B cell (primary cell): ENCODE measurements around the gene IPO4. TPM values are rescaled to one million over a fixed set of nuclear protein-coding genes. Genes with fewer than 3 reads are reported as not detected.

Experiments used
- ATAC-seq: fragments of 200-7000 bp; cut with Tn5 transposase; one replicate; pipeline ENCODE4 v1.10.0; 2021; ENCODE audit warnings: low read depth, mild to moderate bottlenecking, moderate number of reproducible peaks, moderate library complexity
- CTCF ChIA-PET: fragments of 350-600 bp; sonication (Branson Sonifier 250); formaldehyde crosslinking; loops from one replicate; lab custom pipeline; 2021; ENCODE audit warnings: antibody characterized with exemption, inconsistent platforms; lab: Charles Lee
- POLR2A ChIA-PET: fragments of 350-600 bp; sonication (Branson Sonifier 250); formaldehyde crosslinking; loops from one replicate; lab custom pipeline; 2021; ENCODE audit warnings: antibody characterized with exemption; lab: Charles Lee
- DNase-seq: peaks from one replicate; pipeline ENCODE4 v3.0.0; 2013
- H2AFZ ChIP-seq: 2 replicates; pipeline ENCODE4 v1.6.1; 2012; ENCODE audit warnings: mild to moderate bottlenecking, low read depth, low read length; ENCODE audit not compliant: insufficient read depth, poor library complexity, severe bottlenecking
- H3K27ac ChIP-seq, 2 donors: 1 replicate in 1 of 2; 2 replicates in 1 of 2; pipeline ENCODE4 v1.5.1; 2012 to 2013; ENCODE audit warnings: low read length in 2 of 2, mild to moderate bottlenecking in 2 of 2, moderate library complexity in 1 of 2
- H3K27me3 ChIP-seq, 4 experiments: fragments of 200-600 bp in 1 of 4; sonication (generic) in 1 of 4; replicated peaks in 1 of 4; 1 replicate in 2 of 4; 2 replicates in 2 of 4; pipeline versions ENCODE4 v1.6.1 to v1.7.0; 2013 to 2016; ENCODE audit warnings: low read length in 3 of 4, mild to moderate bottlenecking in 2 of 4, mixed read lengths in 1 of 4, moderate library complexity in 1 of 4; ENCODE audit not compliant: insufficient read depth in 4 of 4, control insufficient read depth in 3 of 4; ENCODE audit errors: control extremely low read depth in 1 of 4
- H3K36me3 ChIP-seq, 2 experiments: replicated peaks in 1 of 2; 1 replicate in 1 of 2; 2 replicates in 1 of 2; pipeline versions ENCODE4 v1.6.1 to v1.7.1; 2013; ENCODE audit warnings: low read length in 1 of 2; ENCODE audit not compliant: insufficient read depth in 2 of 2, control insufficient read depth in 1 of 2; ENCODE audit errors: control extremely low read depth in 1 of 2, extremely low read depth in 1 of 2
- H3K4me1 ChIP-seq, 2 donors: fragments of 200-600 bp in 1 of 2; sonication (generic) in 1 of 2; 1 replicate in 1 of 2; 2 replicates in 1 of 2; pipeline versions ENCODE4 v1.5.1 to v1.6.1; 2013 to 2017; ENCODE audit warnings: low read length in 2 of 2; ENCODE audit not compliant: control insufficient read depth in 2 of 2, insufficient read depth in 2 of 2
- H3K4me2 ChIP-seq: replicated peaks from 2 replicates; pipeline ENCODE3; 2012; ENCODE audit warnings: mild to moderate bottlenecking, low read depth, low read length; ENCODE audit not compliant: poor library complexity, severe bottlenecking
- H3K4me3 ChIP-seq, 5 experiments: fragments of 200-600 bp in 1 of 5; sonication (generic) in 1 of 5; 1 replicate in 3 of 5; 2 replicates in 2 of 5; pipeline versions ENCODE4 v1.5.1 to v1.7.0; 2011 to 2016; ENCODE audit warnings: low read length in 4 of 5, mild to moderate bottlenecking in 4 of 5, low read depth in 2 of 5, control low read depth in 1 of 5, moderate library complexity in 1 of 5; ENCODE audit not compliant: insufficient read depth in 1 of 5; ENCODE audit errors: control extremely low read depth in 1 of 5, extremely low read depth in 1 of 5
- H3K79me2 ChIP-seq: fragments of 200-600 bp; sonication (generic); one replicate; pipeline ENCODE4 v1.6.0; 2016; ENCODE audit warnings: low read length; ENCODE audit not compliant: control insufficient read depth, insufficient read depth
- H3K9ac ChIP-seq: fragments of 200-600 bp; sonication (generic); 2 replicates; pipeline ENCODE4 v1.6.1; 2017; ENCODE audit warnings: mild to moderate bottlenecking, low read length, moderate library complexity
- H3K9me3 ChIP-seq, 3 donors: one replicate each; pipeline versions ENCODE4 v1.6.1 to v1.7.1; 2013; ENCODE audit warnings: low read length in 2 of 3; ENCODE audit not compliant: control insufficient read depth in 2 of 3, insufficient read depth in 1 of 3; ENCODE audit errors: control extremely low read depth in 1 of 3
- H4K20me1 ChIP-seq: 2 replicates; pipeline ENCODE4 v1.6.0; 2012; ENCODE audit warnings: mild to moderate bottlenecking, low read length; ENCODE audit not compliant: insufficient read depth, control insufficient read depth, poor library complexity, severe bottlenecking
- H3K27ac Mint-ChIP-seq: one replicate; pipeline ENCODE4 v1.8.0; 2021; ENCODE audit warnings: mixed read lengths
- H3K27me3 Mint-ChIP-seq: one replicate; pipeline ENCODE4 v1.8.0; 2021; ENCODE audit warnings: mixed read lengths
- H3K4me1 Mint-ChIP-seq: one replicate; pipeline ENCODE4 v1.8.0; 2021; ENCODE audit warnings: mixed read lengths
- H3K4me3 Mint-ChIP-seq: one replicate; pipeline ENCODE4 v1.8.0; 2021; ENCODE audit warnings: mixed read lengths
- H3K9me3 Mint-ChIP-seq: one replicate; pipeline ENCODE4 v1.8.0; 2022; ENCODE audit warnings: mixed read lengths; ENCODE audit not compliant: insufficient read depth
- CTCF ChIP-seq: fragments of 200-600 bp; IDR thresholded peaks from one replicate; pipeline ENCODE4 v1.8.0; 2022; ENCODE audit warnings: antibody characterized with exemption, mild to moderate bottlenecking
- EZH2 ChIP-seq: IDR thresholded peaks from 2 replicates; pipeline ENCODE4 v1.6.1; 2012; ENCODE audit warnings: borderline replicate concordance, low read depth, mild to moderate bottlenecking, moderate library complexity, low read length; ENCODE audit not compliant: insufficient read depth, poor library complexity, severe bottlenecking
- WGBS: methylation state at CpG from one replicate; pipeline ENCODE4 v1.1.5; 2013; ENCODE audit warnings: missing lambda C conversion rate; ENCODE audit not compliant: insufficient coverage; 5-methylcytosine and 5-hydroxymethylcytosine counted together
- intact Hi-C: fragments of 100-400 bp; cut with micrococcal nuclease; formaldehyde crosslinking; loops from one replicate; pipeline ENCODE4 v1.10.0; 2022
- polyA plus RNA-seq: library from polyadenylated mRNA; depleted of rRNA; stranded (reverse); fragments of >200 nt; gene quantifications from 2 replicates; pipeline ENCODE4 v1.2.3, GENCODE V29; 2012
- total RNA-seq, 2 donors: library from RNA; stranded (reverse); fragments of 120-200 nt in 1 of 2; gene quantifications; 1 replicate in 1 of 2; 2 replicates in 1 of 2; pipeline versions ENCODE4 v1.2.3 to v1.2.4, GENCODE V29; 2013 to 2022

IPO4 gene
- total and polyA plus RNA-seq, 2 donors (not counting 1 experiment from before 2014, with no cell fraction given): 28.3 to 35.0 TPM

- CTCF ChIA-PET: interaction anchor here (1.0 to 3.7 kb wide), 7 partner anchors 26 to 254 kb away, joined by 3 to 21 read pairs (median 4); partner anchors contain the start of genes CHMP4A, CIDEB, IRF9 and TINF2
- H2AFZ ChIP-seq: no peak overlapping the region
- H3K79me2 ChIP-seq: peaks cover 49% of the 10 kb centered on the region
- peak overlapping the region; percentile 96 for H3K4me2 ChIP-seq
- no peaks in the 10 kb centered on the region for H4K20me1 ChIP-seq
- peak overlapping the region in 2 of 5 experiments; percentile 69 to 77 for H3K4me3 ChIP-seq
- POLR2A ChIA-PET: interaction anchor here (1.1 to 2.1 kb wide), 3 partner anchors 26 to 55 kb away, joined by 4 to 6 read pairs (median 6); partner anchors contain the start of genes IRF9 and TINF2
- intact Hi-C loops: no loop called here
- TF ChIP-seq EZH2 (no peak), CTCF (no peak)
- peaks cover 30% of the 10 kb centered on the region for H3K4me1 Mint-ChIP-seq
- H3K27ac ChIP-seq: peak overlapping the region in 1 of 2 donors; percentile 86
- H3K4me1 ChIP-seq: peaks cover 14 to 17% of the 10 kb centered on the region in 2 donors
- H3K9ac ChIP-seq: peak overlapping the region; percentile 70
- H3K9me3 Mint-ChIP-seq: no peaks in the 10 kb centered on the region
- peak overlapping the region; percentile 87 for H3K27ac Mint-ChIP-seq
- H3K9me3 ChIP-seq: no peaks in the 10 kb centered on the region
- peak overlapping the region; percentile 93 for H3K4me3 Mint-ChIP-seq
- no peaks in the 10 kb centered on the region for H3K27me3 ChIP-seq
- no peak for ATAC-seq
- DNase-seq: no peak
- peaks cover 3 to 47% of the 10 kb centered on the region in 2 experiments for H3K36me3 ChIP-seq
- no CpG with 5 or more reads among the region's 2 CpGs for WGBS
- H3K27me3 Mint-ChIP-seq: no peaks in the 10 kb centered on the region
Measured at GRCh38 chr14:24187539-24187915, 1.1 kb downstream of the IPO4 start.

GRCh38 chr14:24186831-24187538, 1.6 kb downstream of the IPO4 start:
- intact Hi-C loops: no loop called here
- peaks cover 44% of the 10 kb centered on the region for H3K79me2 ChIP-seq
- no peaks in the 10 kb centered on the region for H3K27me3 Mint-ChIP-seq
- ChIA-PET CTCF (interaction anchor here (1.0 to 3.7 kb wide), 8 partner anchors 13 to 255 kb away, joined by 3 to 21 read pairs (median 4); partner anchors contain the start of genes CHMP4A, CIDEB, IRF9 and TINF2), POLR2A (interaction anchor here (1.0 to 2.1 kb wide), 3 partner anchors 8 to 27 kb away, joined by 3 to 6 read pairs (median 4); partner anchors contain the start of genes IRF9 and TM9SF1)
- H3K9me3 ChIP-seq: no peaks in the 10 kb centered on the region
- DNase-seq: no peak
- H3K9ac ChIP-seq: no peak overlapping the region
- no peak for ATAC-seq
- 95% methylated on average over 4 of the region's 10 CpGs for WGBS
- no peak overlapping the region for H3K4me3 ChIP-seq
- no peaks in the 10 kb centered on the region for H4K20me1 ChIP-seq
- TF ChIP-seq CTCF (no peak), EZH2 (no peak)
- H3K4me1 Mint-ChIP-seq: peaks cover 25% of the 10 kb centered on the region
- H3K4me3 Mint-ChIP-seq: peak overlapping the region; percentile 93
- H3K4me2 ChIP-seq: peak overlapping the region; percentile 96
- peaks cover 14 to 17% of the 10 kb centered on the region in 2 donors for H3K4me1 ChIP-seq
- peaks cover 4 to 52% of the 10 kb centered on the region in 2 experiments for H3K36me3 ChIP-seq
- H3K9me3 Mint-ChIP-seq: no peaks in the 10 kb centered on the region
- no peaks in the 10 kb centered on the region for H3K27me3 ChIP-seq
- H3K27ac Mint-ChIP-seq: peak overlapping the region; percentile 60
- H3K27ac ChIP-seq: no peak overlapping the region
- H2AFZ ChIP-seq: no peak overlapping the region
